ENCODE measurements around the gene TRIM17.

Gene TRIM17

DNA sequence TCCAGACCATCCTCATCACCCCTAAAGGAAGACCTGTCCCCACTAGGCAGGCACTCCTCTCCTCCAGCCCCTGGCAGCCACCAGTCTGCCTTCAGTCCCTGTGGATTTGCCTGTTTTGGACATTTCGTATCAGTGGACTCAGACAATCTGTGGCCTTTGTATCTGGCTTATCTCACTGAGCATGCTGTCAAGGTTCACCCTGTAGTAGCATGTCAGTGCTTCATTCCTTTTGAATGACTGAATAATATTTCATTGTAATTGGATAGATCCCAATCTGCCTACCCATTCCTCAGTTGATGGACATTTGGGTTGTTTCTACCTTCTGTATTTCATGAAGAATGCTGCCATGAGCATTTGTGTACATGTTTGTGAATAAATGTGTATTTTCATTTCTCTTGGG, 37.6 kb upstream of the TRIM17 start:
- TF ChIP-seq CTCF (conservative IDR thresholded peaks at IDR 0.05) = no peak
- no peak overlapping the region for H3K27ac ChIP-seq

- TF ChIP-seq CTCF (conservative IDR thresholded peaks at IDR 0.05) = no peak
- no peak overlapping the region for H3K27ac ChIP-seq
Measured at GRCh38 chr1:228453614-228454013, 37.0 kb upstream of the TRIM17 start.

DNA sequence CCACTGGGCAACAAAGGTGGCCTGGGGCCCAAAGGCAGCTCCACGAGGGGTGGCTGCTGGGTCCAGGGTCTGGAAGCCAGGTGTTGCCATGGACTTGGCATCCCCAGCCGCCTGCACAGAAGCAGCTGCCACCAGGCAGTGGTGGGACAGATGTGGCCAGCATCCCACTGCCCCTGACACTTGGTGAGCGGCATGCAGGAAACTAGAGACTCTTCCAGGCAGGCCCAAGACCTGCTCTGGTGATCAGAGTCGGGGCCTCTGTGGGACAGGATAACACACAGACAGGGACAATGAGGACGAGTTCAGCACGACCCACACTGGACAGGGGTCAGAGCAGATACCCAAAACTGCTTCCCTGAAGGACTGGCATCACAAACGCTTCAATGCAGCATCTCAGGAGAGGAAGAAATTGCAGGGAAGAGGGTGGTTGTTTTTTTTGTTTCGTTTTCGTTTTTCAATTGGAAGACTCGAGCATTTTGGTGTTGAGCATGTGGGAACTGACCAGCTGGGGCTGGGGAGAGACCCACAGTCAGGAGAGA, 36.4 kb upstream of the TRIM17 start:
- TF ChIP-seq CTCF (conservative IDR thresholded peaks at IDR 0.05) = no peak
- H3K27ac ChIP-seq = no peak overlapping the region

- no peak overlapping the region for H3K27ac ChIP-seq
- no peak for TF ChIP-seq CTCF (conservative IDR thresholded peaks at IDR 0.05)
Measured at GRCh38 chr1:228452194-228453021, 35.7 kb upstream of the TRIM17 start.

- no peak for TF ChIP-seq CTCF (conservative IDR thresholded peaks at IDR 0.05)
- H3K27ac ChIP-seq = no peak overlapping the region
Measured at GRCh38 chr1:228450200-228450599, 33.5 kb upstream of the TRIM17 start.

DNA sequence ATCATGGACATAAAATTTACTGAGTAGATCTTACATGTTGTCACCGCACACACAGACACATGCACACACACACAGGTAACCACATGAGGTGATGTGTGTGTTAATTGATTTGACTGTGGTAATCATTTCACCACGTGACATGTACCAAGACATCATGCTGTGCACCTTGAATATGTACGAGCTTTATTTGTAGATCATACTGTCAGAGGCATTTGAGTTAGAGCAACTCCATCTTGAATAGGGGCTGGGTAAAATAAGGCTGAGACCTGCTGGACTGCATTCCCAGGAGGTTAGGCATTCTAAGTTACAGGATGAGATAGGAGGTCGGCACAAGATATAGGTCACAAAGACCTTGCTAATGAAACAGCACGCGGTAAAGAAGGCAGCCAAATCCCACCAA, 31.7 kb upstream of the TRIM17 start:
- H3K27ac ChIP-seq = no peak overlapping the region
- TF ChIP-seq CTCF (conservative IDR thresholded peaks at IDR 0.05) = no peak

DNA sequence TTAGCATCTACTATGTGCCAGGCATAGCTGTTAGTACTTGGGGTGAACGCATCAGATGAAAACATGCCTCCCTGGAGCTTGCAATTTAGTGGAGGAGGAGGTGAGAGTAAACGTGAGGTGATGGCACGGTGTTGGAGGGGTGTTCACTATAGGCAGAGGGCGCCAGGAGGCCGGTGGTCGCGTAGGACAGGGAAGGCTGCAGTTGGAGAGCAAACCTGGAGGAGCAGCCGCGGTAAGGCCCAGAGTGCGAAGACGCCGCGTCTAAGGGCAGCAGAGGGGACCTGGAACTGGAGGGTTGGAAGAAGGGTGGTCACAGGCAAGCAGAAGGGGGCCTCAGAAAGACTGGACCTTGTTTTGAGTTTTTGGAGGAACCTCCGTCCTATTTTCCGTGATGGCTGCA, 30.2 kb upstream of the TRIM17 start:
- H3K27ac ChIP-seq = no peak overlapping the region
- no peak for TF ChIP-seq CTCF (conservative IDR thresholded peaks at IDR 0.05)
